ENCODE measurements around the gene CPA5. TPM values are rescaled to one million over a fixed set of nuclear protein-coding genes. Genes with fewer than 3 reads are reported as not detected.

The CPA5 gene
- total RNA-seq, 1 experiment from 2014 or later, result not detected

GRCh38 chr7:130334274-130334673, 10.3 kb upstream of the CPA5 start:
- no peak for ATAC-seq
- H3K27ac Mint-ChIP-seq, result no peak overlapping the region

GRCh38 chr7:130337410-130337971, 7.1 kb upstream of the CPA5 start:
- ATAC-seq (peak; percentile 52), DNase-seq (ENCODE audit: low spot score) (no peak)
- no peaks in the 10 kb centered on the region for H3K27me3 Mint-ChIP-seq (ENCODE audit: low read depth)
- no peaks in the 10 kb centered on the region for H3K36me3 Mint-ChIP-seq
- ChIA-PET POLR2A (no interaction called here), CTCF (interaction anchor here (1.3 kb wide), 3 partner anchors 13 to 150 kb away, joined by 3 to 4 read pairs (median 3); no protein-coding TSS in a partner anchor)
- H3K4me1 Mint-ChIP-seq, result peaks cover 23% of the 10 kb centered on the region
- no peak overlapping the region for H3K4me3 Mint-ChIP-seq
- TF ChIP-seq ZBTB43 (CRISPR knock-in tag; IDR thresholded peaks at IDR 0.05), result no peak
- H3K27ac Mint-ChIP-seq, result peak overlapping the region; percentile 53; the same call in 1 of the 2 replicates
- H3K9me3 Mint-ChIP-seq, result no peaks in the 10 kb centered on the region

More at GRCh38 chr7:130334274-130334673, 10.3 kb upstream of the CPA5 start:
- H3K4me1 Mint-ChIP-seq, result peaks cover 31% of the 10 kb centered on the region
- no peak overlapping the region for H3K4me3 Mint-ChIP-seq
- no peaks in the 10 kb centered on the region for H3K36me3 Mint-ChIP-seq
- ChIA-PET POLR2A (no interaction called here), CTCF (no interaction called here)
- TF ChIP-seq IRF1 (CRISPR knock-in tag; IDR thresholded peaks at IDR 0.05) (no peak), FOXJ3 (CRISPR knock-in tag; IDR thresholded peaks at IDR 0.05; ENCODE audit: borderline replicate concordance) (no peak), ZNF532 (CRISPR knock-in tag; IDR thresholded peaks at IDR 0.05; ENCODE audit: borderline replicate concordance) (no peak), CTCF (IDR thresholded peaks at IDR 0.05) (no peak), TCF7 (CRISPR knock-in tag; IDR thresholded peaks at IDR 0.05; ENCODE audit: low read depth) (no peak), ELF4 (CRISPR knock-in tag; IDR thresholded peaks at IDR 0.05; ENCODE audit: low read depth) (no peak), SMAD4 (CRISPR knock-in tag; IDR thresholded peaks at IDR 0.05) (no peak), GRHL2 (CRISPR knock-in tag; IDR thresholded peaks at IDR 0.05; ENCODE audit: insufficient replicate concordance, severe bottlenecking) (no peak), MAX (CRISPR knock-in tag; IDR thresholded peaks at IDR 0.05) (no peak)
- DNase-seq (ENCODE audit: low spot score), result no peak
- no peaks in the 10 kb centered on the region; the same call in 1 of the 2 replicates for H3K27me3 Mint-ChIP-seq (ENCODE audit: low read depth)
- no peaks in the 10 kb centered on the region for H3K9me3 Mint-ChIP-seq

- peak; percentile 71 for ATAC-seq
- no peaks in the 10 kb centered on the region for H3K9me3 Mint-ChIP-seq
- no peak overlapping the region for H3K4me3 Mint-ChIP-seq
- peak overlapping the region; percentile 53; the same call in 1 of the 2 replicates for H3K27ac Mint-ChIP-seq
- H3K27me3 Mint-ChIP-seq (ENCODE audit: low read depth), result no peaks in the 10 kb centered on the region
- ChIA-PET CTCF (interaction anchor here (1.3 kb wide), 2 partner anchors 12 to 149 kb away, joined by 3 read pairs; no protein-coding TSS in a partner anchor), POLR2A (no interaction called here)
- no peak for DNase-seq (ENCODE audit: low spot score)
- no peaks in the 10 kb centered on the region for H3K36me3 Mint-ChIP-seq
- H3K4me1 Mint-ChIP-seq, result peaks cover 25% of the 10 kb centered on the region
- TF ChIP-seq HMGXB4 (CRISPR knock-in tag; IDR thresholded peaks at IDR 0.05) (no peak), NR1H2 (CRISPR knock-in tag; IDR thresholded peaks at IDR 0.05) (no peak), RORB (CRISPR knock-in tag; IDR thresholded peaks at IDR 0.05) (no peak), ZNF532 (CRISPR knock-in tag; IDR thresholded peaks at IDR 0.05; ENCODE audit: borderline replicate concordance) (no peak), NR3C1 (CRISPR knock-in tag; conservative IDR thresholded peaks at IDR 0.05; ENCODE audit: low read depth) (no peak), JUN (CRISPR knock-in tag; IDR thresholded peaks at IDR 0.05) (no peak), HMGA2 (CRISPR knock-in tag; IDR thresholded peaks at IDR 0.05) (no peak)
Measured at GRCh38 chr7:130338233-130338632, 6.4 kb upstream of the CPA5 start.
